HG03571 (cell line): ENCODE measurements around the gene RGS5.

Experiments used
- ATAC-seq: cut with Tn5 transposase; IDR thresholded peaks from one replicate; pipeline ENCODE4 v1.9.1; 2021; ENCODE audit not compliant: unreplicated experiment

The RGS5 gene

GRCh38 chr1:163147019-163147418 lies 55.7 kb downstream of the RGS5 start:
- ATAC-seq, result no peak

- ATAC-seq, result no peak
These were observed 57.3 kb downstream of the RGS5 start for GRCh38 chr1:163145435-163145834.

GRCh38 chr1:163144418-163144817 lies 58.3 kb downstream of the RGS5 start:
- ATAC-seq, result no peak

GRCh38 chr1:163142152-163142551 lies 60.6 kb downstream of the RGS5 start:
- no peak for ATAC-seq

- ATAC-seq, result no peak
These were observed 61.2 kb downstream of the RGS5 start for GRCh38 chr1:163141556-163141955.

- no peak for ATAC-seq
These were observed 65.0 kb downstream of the RGS5 start for GRCh38 chr1:163137556-163138265.

- no peak for ATAC-seq
These were observed 70.7 kb downstream of the RGS5 start for GRCh38 chr1:163131981-163132380.

GRCh38 chr1:163130225-163130856 lies 72.4 kb downstream of the RGS5 start:
- ATAC-seq, result no peak

GRCh38 chr1:163128282-163128681 lies 74.4 kb downstream of the RGS5 start:
- ATAC-seq, result no peak

- no peak for ATAC-seq
These were observed 77.9 kb downstream of the RGS5 start for GRCh38 chr1:163124812-163125211.

- ATAC-seq, result no peak
These were observed 82.3 kb downstream of the RGS5 start for GRCh38 chr1:163120372-163120771.

- no peak for ATAC-seq
These were observed 83.0 kb downstream of the RGS5 start for GRCh38 chr1:163119707-163120106.

- no peak for ATAC-seq
These were observed 86.8 kb downstream of the RGS5 start for GRCh38 chr1:163115887-163116286.

GRCh38 chr1:163107655-163108054 lies 95.1 kb downstream of the RGS5 start:
- ATAC-seq, result no peak

GRCh38 chr1:163106364-163106987 lies 96.2 kb downstream of the RGS5 start:
- ATAC-seq, result no peak

- no peak for ATAC-seq
These were observed 98.2 kb downstream of the RGS5 start for GRCh38 chr1:163104385-163105099.

- no peak for ATAC-seq
These were observed 100.1 kb downstream of the RGS5 start for GRCh38 chr1:163102590-163102989.

GRCh38 chr1:163095213-163095612 lies 107.5 kb downstream of the RGS5 start:
- ATAC-seq, result no peak

GRCh38 chr1:163094589-163094988 lies 108.1 kb downstream of the RGS5 start:
- ATAC-seq, result no peak

- no peak for ATAC-seq
These were observed 108.5 kb downstream of the RGS5 start for GRCh38 chr1:163094182-163094581.

- no peak for ATAC-seq
These were observed 109.1 kb downstream of the RGS5 start for GRCh38 chr1:163093579-163093978.

- no peak for ATAC-seq
These were observed 109.5 kb downstream of the RGS5 start for GRCh38 chr1:163093169-163093568.
